HL-60 (cell line): Measurements from ENCODE around the gene DHRS7B.

Experiments
- DNase-seq, 2 experiments: peaks; one replicate each; pipeline ENCODE4 v3.0.0-alpha.2; 2010 to 2020; ENCODE audit warnings: low read depth in 1 of 2, low spot score in 1 of 2
- H3K27ac ChIP-seq: fragments of 250-450 bp; sonication (Bioruptor Pico); replicated peaks from 2 replicates; pipeline ENCODE4 v1.5.1; 2020; ENCODE audit warnings: mild to moderate bottlenecking, moderate library complexity
- H3K27me3 ChIP-seq: fragments of 250-450 bp; sonication (Bioruptor Pico); 2 replicates; pipeline ENCODE4 v1.5.1; 2021; ENCODE audit warnings: mild to moderate bottlenecking, moderate library complexity; ENCODE audit not compliant: insufficient read depth, poor library complexity, severe bottlenecking
- H3K4me3 ChIP-seq: replicated peaks from 2 replicates; pipeline ENCODE4 v1.5.1; 2011; ENCODE audit warnings: mild to moderate bottlenecking, control low read depth, low read length; ENCODE audit not compliant: insufficient read depth
- GABPA ChIP-seq: IDR thresholded peaks from 2 replicates; pipeline ENCODE4 v1.6.1; 2012; ENCODE audit warnings: low read depth
- POLR2AphosphoS5 ChIP-seq: IDR thresholded peaks from 2 replicates; pipeline ENCODE4 v1.6.1; 2012; ENCODE audit warnings: low read depth
- SPI1 ChIP-seq: IDR thresholded peaks from 2 replicates; pipeline ENCODE4 v1.6.1; 2012; ENCODE audit warnings: low read depth, mild to moderate bottlenecking, borderline replicate concordance
- TF ChIP-seq, protein P1 (sequence below): IDR thresholded peaks from 2 replicates; pipeline ENCODE4 v1.6.1; 2012; ENCODE audit warnings: low read depth; ENCODE audit not compliant: insufficient replicate concordance
- TF ChIP-seq, protein P2 (sequence below): IDR thresholded peaks from one replicate; pipeline ENCODE4 v1.5.1; 2011; ENCODE audit warnings: low read length, control low read depth, inconsistent platforms; ENCODE audit not compliant: insufficient read depth

The DHRS7B gene

DNA sequence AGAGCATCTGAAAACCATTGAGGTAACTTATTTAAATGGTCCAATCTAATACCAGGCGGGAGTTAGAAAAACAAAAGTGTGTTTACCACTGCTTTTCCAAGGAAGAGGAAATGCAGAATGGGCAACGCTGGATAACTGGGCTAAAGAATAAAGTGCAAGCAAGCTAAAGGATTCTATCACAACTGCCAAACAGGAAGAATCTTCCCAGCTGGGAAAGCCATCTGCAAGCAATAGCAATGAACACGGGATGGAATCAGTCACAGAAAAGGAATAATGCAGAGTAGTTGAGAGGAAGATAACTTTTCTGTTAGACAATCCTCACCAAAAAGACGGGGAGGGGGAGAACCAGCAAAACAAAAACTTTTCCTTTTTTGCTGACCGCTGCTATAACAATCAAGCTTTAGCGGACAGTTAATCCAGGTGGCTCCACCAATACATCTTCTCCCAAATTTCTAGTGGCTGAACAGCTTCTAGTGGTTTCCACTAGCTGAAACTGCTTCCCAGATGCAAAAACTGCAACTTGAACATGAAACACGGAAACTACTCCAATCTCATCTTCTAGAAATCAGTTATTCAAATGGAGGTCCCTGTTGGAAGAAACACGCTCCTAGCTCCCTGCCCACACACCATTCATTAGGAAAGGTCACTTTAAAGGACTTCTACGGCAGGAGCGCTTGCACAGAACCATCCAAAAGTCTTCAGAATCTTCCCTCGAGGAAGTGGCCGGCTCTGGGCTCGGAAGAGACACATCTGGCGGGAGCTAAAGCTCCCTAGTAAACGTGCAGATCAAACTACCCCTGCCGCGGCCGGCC, 86.3 kb downstream of the DHRS7B start:
- TF ChIP-seq POLR2AphosphoS5 = no peak
- TF ChIP-seq GABPA = no peak
- TF ChIP-seq, protein P1, sequence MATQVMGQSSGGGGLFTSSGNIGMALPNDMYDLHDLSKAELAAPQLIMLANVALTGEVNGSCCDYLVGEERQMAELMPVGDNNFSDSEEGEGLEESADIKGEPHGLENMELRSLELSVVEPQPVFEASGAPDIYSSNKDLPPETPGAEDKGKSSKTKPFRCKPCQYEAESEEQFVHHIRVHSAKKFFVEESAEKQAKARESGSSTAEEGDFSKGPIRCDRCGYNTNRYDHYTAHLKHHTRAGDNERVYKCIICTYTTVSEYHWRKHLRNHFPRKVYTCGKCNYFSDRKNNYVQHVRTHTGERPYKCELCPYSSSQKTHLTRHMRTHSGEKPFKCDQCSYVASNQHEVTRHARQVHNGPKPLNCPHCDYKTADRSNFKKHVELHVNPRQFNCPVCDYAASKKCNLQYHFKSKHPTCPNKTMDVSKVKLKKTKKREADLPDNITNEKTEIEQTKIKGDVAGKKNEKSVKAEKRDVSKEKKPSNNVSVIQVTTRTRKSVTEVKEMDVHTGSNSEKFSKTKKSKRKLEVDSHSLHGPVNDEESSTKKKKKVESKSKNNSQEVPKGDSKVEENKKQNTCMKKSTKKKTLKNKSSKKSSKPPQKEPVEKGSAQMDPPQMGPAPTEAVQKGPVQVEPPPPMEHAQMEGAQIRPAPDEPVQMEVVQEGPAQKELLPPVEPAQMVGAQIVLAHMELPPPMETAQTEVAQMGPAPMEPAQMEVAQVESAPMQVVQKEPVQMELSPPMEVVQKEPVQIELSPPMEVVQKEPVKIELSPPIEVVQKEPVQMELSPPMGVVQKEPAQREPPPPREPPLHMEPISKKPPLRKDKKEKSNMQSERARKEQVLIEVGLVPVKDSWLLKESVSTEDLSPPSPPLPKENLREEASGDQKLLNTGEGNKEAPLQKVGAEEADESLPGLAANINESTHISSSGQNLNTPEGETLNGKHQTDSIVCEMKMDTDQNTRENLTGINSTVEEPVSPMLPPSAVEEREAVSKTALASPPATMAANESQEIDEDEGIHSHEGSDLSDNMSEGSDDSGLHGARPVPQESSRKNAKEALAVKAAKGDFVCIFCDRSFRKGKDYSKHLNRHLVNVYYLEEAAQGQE = no peak
- no peak; the same call in 1 of the 2 replicates for TF ChIP-seq SPI1
- TF ChIP-seq, protein P2, sequence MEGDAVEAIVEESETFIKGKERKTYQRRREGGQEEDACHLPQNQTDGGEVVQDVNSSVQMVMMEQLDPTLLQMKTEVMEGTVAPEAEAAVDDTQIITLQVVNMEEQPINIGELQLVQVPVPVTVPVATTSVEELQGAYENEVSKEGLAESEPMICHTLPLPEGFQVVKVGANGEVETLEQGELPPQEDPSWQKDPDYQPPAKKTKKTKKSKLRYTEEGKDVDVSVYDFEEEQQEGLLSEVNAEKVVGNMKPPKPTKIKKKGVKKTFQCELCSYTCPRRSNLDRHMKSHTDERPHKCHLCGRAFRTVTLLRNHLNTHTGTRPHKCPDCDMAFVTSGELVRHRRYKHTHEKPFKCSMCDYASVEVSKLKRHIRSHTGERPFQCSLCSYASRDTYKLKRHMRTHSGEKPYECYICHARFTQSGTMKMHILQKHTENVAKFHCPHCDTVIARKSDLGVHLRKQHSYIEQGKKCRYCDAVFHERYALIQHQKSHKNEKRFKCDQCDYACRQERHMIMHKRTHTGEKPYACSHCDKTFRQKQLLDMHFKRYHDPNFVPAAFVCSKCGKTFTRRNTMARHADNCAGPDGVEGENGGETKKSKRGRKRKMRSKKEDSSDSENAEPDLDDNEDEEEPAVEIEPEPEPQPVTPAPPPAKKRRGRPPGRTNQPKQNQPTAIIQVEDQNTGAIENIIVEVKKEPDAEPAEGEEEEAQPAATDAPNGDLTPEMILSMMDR = no peak
- peak overlapping the region; percentile 87 for H3K4me3 ChIP-seq

DNA sequence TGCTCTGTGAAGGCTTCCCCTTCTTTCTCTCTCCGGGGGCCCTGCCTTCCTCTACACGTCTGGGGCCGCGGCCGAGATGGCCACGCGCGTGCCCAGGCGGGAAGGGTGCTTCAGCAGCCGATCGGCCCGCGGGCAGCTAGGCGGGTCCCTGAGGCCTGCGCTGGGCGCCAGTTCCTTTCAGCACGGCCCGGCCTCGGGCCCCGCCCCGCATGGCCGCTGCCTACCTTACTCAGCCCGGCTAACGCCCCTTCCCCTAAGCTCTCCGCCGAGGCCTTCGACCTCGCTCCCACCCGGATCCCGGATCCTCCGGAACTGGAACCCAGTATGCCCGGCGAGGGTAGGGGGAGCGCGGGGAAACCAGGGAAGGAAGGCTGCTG, 86.9 kb downstream of the DHRS7B start:
- Histone ChIP-seq H3K4me3 (peak overlapping the region; percentile 87), H3K27me3 (no peaks in the 10 kb centered on the region), H3K27ac (peak overlapping the region; percentile 99)
- DNase-seq = peak; percentile 33 to 52
- TF ChIP-seq, protein P1 = no peak
- no peak for TF ChIP-seq POLR2AphosphoS5
- TF ChIP-seq SPI1 = no peak; the same call in 1 of the 2 replicates
- no peak for TF ChIP-seq GABPA
- TF ChIP-seq, protein P2 = no peak

More for the DNA sequence above, 86.3 kb downstream of the DHRS7B start:
- DNase-seq = no peak
- H3K27ac ChIP-seq = peak overlapping the region; percentile 99
- no peaks in the 10 kb centered on the region for H3K27me3 ChIP-seq

DNA sequence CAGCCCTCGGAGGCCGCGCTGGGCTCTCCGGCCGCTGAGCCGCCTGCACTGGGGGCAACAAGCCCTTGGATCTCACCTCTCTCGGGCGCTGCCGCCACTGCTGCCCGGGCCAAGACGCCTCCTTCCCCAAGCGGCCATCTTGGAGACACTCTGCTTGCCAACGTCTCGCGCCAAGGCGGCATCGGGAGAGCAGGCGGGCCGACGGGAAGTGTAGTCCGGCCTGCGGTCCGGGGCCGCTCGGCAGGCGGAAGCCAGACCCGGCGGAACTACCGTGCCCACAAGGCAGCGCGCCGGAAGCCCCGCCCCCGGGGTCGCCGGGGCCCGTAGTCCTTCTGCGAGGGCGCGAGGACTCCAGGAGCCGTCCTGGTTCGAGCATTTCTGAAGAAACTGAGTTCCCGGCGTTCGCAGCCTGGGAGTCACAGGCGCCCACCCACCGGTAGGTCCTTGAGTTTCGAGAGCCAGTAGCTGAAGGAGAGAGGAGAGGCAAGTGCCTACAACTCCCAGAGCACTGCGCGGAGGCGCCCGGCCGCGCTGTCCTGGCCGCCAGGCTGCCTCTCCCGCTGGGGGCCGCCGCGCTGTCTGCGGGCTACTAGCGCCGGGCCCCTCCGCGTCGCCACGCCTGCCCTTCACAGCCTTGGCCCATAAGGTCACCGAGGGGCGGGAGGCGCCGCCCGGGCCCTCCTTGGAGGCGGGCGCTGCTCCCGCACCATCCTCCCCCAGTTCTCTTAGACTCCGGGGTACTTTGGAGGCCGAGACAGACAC, 87.4 kb downstream of the DHRS7B start, which contains the start of gene TMEM11:
TMEM11 (minus strand) TSS at position 147 of the 762 bp plus-strand sequence; CDS start at position 138, 9 bp downstream.
- no peaks in the 10 kb centered on the region for H3K27me3 ChIP-seq
- DNase-seq = peak; percentile 90 to 96
- TF ChIP-seq, protein P1 = peak; percentile 59
- TF ChIP-seq POLR2AphosphoS5 (peak; percentile 1), GABPA (peak; percentile 73), SPI1 (0 out of 2 replicates have a peak, but pooled peaks have one; percentile 45)
- TF ChIP-seq, protein P2 = no peak
- peak within 1 kb of the TSS; percentile 87 for H3K4me3 ChIP-seq
- peak within 1 kb of the TSS; percentile 99 for H3K27ac ChIP-seq
